ENCODE data around the gene SPAG16.
"Not testable (repeated sequence)": the region's sequence is repeated elsewhere in the genome, so short reads cannot be mapped to it uniquely, and the experiment has no call there.

The SPAG16 gene

GRCh38 chr2:213562539-213563180 is 278.4 kb downstream of the SPAG16 start:
- no peak for DNase-seq

DNA sequence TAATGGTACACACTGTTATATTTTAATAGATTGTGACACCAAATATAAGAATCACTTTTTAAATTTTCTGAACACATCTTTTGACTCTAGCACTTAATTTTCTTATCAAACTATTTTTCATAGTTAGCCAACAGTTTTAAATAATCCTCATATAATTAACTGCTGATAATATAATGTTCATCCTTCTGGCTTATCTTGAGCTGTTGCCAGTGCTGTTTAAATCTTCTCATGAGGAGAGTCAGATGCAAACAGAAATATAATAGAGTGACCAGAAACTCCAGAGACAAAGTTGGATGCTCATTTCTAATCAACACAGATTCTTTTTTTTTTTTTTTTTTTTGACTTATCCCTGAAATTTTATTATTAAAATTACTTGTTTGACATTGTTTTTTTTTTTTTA is 282.6 kb downstream of the SPAG16 start:
- DNase-seq, result no peak

DNA sequence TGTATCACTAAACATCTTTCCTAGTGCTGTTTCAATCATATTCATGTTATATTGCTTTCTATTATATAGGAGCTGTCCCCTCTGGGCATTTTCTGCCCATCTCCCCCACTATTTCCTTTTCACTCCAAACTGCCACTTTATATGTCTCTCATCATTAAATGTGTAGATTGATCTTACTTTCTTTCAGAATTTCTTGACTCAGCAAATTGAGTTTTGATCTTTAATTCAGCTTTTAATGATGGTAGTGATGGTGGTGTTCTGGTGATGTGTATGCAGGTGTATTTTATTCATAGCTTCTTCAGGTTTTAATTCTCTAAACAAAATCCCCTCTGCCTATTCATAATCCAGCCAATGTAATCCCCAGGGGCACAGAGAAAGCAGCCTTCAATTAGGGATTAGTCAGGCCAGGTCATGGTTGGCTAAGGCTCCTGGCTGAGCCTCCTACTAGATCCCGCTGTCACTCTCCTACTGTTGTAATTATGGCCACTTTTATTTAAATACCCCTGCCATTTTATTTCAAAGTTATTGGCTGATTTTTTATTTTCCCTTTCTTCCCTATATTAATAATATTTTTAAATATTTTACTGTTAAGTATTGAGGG is 325.4 kb downstream of the SPAG16 start:
- DNase-seq, result no peak

DNA sequence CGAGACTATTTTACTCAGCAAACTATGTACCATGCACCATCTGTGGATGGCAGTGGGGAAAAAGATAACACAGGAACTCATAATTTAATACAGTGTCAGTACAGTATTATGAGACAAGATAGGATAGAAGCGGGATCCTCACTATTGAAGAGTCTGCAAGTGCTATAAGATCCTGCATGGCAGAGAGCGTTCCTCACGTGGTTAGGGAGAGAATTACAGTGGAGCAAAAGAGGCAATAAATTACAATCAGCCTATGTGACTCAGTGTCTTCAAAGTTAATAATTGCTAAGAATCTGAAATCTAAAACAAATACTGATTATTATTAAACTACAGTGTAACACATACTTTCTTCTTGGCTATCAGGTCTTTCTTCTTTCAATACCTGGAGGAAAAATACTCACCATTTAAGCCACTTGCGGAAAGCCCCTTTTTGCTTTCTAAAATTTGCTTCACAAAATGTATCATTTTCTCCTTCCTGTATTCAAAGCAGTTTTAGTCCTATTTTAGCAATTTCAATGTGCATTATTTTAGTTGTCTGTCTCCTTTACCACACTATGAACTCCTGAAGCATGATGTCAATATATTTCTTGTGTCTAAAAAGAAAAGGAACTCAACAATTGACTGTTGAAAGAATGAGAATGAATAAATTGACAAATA is 342.9 kb downstream of the SPAG16 start:
- no peak for DNase-seq

- DNase-seq, result no peak
These were observed 343.7 kb downstream of the SPAG16 start for GRCh38 chr2:213627835-213628460.

DNA sequence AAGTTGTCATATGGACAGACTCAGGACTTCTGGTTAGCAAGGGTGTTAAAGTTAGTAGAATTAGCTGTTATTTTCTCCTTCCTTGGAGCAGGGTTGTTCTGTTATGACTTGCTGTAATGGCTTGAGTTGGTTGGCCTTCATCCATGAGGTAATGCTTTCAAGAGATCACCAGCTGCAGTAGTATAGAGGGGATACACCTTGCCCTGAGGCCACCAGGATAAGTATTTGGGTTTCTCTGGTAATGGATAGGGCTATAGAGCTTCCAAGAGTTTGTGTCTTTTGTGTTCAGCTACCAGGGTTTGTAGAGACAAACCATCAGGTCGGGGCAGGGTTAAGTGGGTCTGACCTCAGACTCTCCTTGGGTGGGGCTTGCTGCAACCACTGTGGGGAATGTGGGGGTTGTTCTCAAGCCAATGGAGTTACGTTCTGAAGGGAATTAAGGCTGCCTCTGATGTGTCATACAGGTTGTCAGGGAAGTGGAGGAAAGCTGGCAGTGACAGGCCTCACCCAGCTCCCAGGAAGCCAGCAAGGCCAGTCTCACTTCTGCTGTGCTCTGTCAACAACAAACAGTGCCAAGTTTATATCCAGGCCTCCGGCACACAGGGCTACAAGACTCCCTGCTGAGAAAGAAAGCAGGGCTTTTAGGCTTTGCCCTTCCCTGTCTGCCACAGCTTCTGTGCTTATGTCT is 356.6 kb downstream of the SPAG16 start:
- DNase-seq, result no peak

DNA sequence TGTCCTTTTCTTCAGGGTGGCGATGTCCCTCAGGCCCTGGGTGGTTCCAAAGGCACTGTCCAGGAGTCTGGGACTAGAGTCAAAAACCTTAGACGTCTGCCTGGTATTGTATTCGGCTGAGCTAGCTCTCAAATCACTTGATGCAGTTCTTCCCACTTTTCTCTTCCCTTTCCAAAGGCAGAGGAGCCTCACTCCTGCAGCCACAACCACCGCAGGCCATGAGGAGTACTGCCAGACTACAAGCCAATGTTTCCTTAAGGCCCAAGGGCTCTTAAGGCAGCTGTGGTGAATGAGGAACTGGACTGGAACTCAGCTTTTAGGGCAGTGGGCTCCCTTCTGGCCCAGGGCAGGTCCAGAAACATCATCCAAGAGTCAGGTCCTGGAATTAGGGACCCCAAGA is 360.7 kb downstream of the SPAG16 start:
- DNase-seq, result no peak

GRCh38 chr2:213649176-213649575 is 364.9 kb downstream of the SPAG16 start:
- DNase-seq, result no peak

- DNase-seq, result no peak
These were observed 380.6 kb downstream of the SPAG16 start for GRCh38 chr2:213664817-213665216.

DNA sequence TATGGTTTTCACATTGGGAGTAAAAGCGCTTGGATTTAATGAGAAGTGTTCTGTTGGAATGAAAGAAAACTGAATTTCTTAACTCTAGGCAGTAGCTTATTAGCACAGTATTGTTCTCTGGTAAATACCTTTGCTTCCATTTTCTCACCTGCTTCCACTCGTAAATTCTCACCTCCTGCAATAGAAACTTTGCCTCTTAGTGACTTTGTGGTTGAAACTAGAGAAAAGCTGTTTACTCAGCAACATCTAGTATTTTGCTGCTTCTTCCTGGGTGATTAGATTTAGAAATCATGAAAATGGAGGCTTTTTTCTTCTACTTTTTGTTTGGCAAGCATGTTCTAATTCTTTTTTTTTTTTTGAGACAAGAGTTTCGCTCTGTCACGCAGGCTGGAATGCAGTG is 385.4 kb downstream of the SPAG16 start:
- no peak for DNase-seq

DNA sequence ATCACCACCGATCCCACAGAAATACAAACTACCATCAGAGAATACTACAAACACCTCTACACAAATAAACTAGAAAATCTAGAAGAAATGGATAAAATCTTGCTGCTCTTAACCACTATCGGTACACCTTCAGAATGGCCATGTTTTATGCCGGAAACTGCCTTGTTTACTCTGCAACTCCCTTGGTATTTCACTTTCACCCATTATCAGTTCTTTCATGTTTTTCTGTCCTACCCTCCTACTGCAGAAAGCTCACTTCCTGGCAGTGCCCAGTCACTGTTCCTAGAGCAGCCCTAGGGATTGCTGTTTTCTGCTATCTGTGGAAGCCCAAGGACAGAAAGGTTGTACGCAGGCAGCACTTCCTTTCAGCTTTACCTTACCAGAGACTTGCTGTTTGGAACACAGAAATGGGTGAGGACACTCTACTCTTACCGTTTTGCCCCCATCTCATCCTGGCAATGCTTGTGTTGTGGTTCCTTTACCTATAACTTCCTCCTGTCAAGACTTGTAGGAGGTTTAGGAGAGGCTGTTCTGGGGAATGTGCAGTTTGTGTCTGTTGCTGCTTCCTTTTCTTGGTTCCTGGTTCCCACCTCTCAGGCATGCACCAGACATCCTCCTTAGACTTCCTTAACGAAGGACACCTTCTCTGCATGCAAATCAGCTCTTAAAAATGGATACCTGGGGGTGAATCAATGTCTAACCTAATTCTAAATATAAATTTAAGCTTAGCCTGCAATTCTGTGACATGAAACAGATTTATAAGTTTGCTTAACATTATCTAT is 394.4 kb downstream of the SPAG16 start:
- no peak for DNase-seq

DNA sequence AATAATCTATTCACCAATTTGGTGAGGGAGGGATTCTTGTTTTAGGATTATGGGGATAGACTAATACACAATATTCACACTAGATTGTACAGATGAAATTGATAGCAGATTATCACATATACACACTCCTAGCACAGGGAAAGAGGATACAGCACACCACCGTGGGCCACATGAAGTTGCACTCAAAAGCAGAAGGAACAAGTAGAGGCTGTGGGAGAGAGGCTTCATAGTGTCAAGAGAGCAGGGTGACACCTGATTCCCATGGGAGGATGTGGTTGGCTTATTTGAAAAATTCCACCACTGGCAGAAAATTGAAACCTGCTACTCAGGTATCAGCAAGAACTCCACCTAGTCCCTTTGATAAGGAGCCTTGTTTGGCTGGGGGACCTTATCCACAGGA is 395.6 kb downstream of the SPAG16 start:
- DNase-seq, result no peak

DNA sequence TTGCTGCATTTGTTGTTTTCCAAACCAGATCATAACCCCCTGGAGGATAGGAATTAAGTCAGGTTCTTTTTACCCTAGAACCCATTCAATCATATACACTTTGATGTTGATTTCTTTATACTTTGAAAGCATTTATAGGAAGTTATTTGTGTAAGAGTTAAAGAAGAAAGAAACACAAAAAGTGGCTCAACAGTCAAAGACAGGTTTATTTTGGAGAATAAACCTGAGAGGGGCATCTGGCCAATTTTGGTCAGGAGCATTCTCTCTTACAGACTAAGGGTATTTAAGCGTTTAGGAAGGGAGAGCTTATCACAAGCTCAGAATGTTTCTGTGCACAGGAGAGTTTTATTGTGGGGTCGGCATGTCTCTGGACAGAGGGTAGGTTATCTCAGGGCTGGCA is 398.0 kb downstream of the SPAG16 start:
- no peak for DNase-seq

DNA sequence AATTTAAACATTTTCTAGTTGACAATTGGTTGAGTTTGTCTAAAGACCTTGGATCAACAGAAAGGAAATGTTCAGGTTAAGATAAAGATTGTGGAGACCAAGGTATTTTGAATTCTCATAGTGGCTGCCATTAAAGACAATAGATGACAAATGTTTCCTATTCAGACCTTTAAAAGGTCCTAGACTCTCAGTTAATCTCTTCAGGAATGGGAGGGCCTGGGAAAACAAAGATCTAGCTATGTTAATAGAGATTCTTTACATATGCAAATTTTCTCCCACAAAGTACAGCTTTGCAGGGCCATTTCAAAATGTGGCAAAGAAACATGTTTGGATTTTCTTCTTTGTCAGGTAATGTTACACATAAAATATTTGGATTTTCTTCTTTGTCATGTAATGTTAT is 403.9 kb downstream of the SPAG16 start:
- DNase-seq, result no peak

DNA sequence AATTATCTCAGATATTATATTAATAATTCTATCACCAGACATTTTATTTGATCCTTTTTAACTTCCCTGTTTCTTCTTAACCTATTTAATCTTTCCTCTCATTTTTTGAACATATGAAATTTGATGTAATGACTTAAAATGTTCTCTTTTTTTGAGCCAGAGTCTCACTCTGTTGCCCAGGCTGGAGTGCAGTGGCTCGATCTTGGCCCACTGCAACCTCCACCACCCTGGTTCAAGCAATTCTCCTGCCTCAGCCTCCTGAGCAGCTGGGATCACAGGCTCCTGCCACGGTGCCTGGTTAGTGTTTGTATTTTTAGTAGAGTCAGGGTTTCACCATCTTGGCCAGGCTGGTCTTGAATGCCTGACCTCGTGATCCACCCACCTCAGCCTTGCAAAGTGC is 404.6 kb downstream of the SPAG16 start:
- not testable (repeated sequence) for DNase-seq

- no peak for DNase-seq
These were observed 405.3 kb downstream of the SPAG16 start for GRCh38 chr2:213689585-213689984.

GRCh38 chr2:213691351-213691750 is 407.1 kb downstream of the SPAG16 start:
- DNase-seq, result no peak

DNA sequence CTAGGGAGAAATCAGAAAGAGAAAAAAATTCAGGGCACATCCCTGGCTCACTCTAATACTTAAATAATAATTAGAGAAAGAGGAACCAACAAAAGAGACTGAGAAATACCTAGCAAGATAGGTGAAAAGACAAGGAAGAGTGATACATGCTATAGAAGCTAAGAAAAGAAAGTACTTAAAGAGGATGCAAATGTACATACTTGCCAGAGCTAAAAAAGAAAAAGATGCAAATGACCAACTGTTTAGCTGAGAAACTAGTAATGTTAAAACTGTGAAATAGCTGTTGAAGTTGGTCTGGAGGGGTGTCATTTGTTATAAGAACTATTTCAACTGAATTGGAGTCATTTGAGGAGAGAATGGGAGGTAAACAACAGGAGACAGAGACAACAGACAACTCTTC is 412.2 kb downstream of the SPAG16 start:
- DNase-seq, result no peak

GRCh38 chr2:213701365-213701764 is 417.1 kb downstream of the SPAG16 start:
- DNase-seq, result not testable (repeated sequence)

GRCh38 chr2:213703406-213704098 is 419.3 kb downstream of the SPAG16 start:
- DNase-seq, result no peak

- no peak for DNase-seq
These were observed 425.9 kb downstream of the SPAG16 start for GRCh38 chr2:213710164-213710563.

- not testable (repeated sequence) for DNase-seq
These were observed 434.1 kb downstream of the SPAG16 start for GRCh38 chr2:213718411-213718810.
